Stimulated activated CD4-positive, alpha-beta T cell treated with anti-CD3 and anti-CD28 coated beads, Interleukin-2, amount 100 ng/mL, for 4 hours (primary cell): Measurements from ENCODE around the gene GRIP2.

Source experiments
- DNase-seq: peaks from one replicate; pipeline ENCODE4 v3.0.0-alpha.2; 2020; ENCODE audit warnings: low read depth

Gene GRIP2

GRCh38 chr3:14451844-14452739 lies 88.0 kb downstream of the GRIP2 start:
- DNase-seq = no peak

GRCh38 chr3:14450922-14451606 lies 89.1 kb downstream of the GRIP2 start:
- no peak for DNase-seq

GRCh38 chr3:14450506-14450905 lies 89.6 kb downstream of the GRIP2 start:
- DNase-seq = no peak

GRCh38 chr3:14448756-14449727 lies 91.1 kb downstream of the GRIP2 start:
- no peak for DNase-seq

- no peak for DNase-seq
Measured at GRCh38 chr3:14448063-14448462, 92.1 kb downstream of the GRIP2 start.

GRCh38 chr3:14446988-14447570 lies 93.1 kb downstream of the GRIP2 start:
- DNase-seq = no peak

- DNase-seq = no peak
Measured at GRCh38 chr3:14445773-14446172, 94.4 kb downstream of the GRIP2 start.

GRCh38 chr3:14444380-14444779 lies 95.8 kb downstream of the GRIP2 start:
- DNase-seq = no peak

GRCh38 chr3:14441920-14442300 lies 98.2 kb downstream of the GRIP2 start:
- no peak for DNase-seq

- DNase-seq = no peak
Measured at GRCh38 chr3:14441240-14441919, 98.8 kb downstream of the GRIP2 start.

GRCh38 chr3:14440531-14441239 lies 99.5 kb downstream of the GRIP2 start:
- no peak for DNase-seq

- DNase-seq = no peak
Measured at GRCh38 chr3:14440168-14440518, 100.0 kb downstream of the GRIP2 start.

GRCh38 chr3:14439501-14440167 lies 100.5 kb downstream of the GRIP2 start:
- no peak for DNase-seq
